Left lung (tissue), 10 donors: ENCODE results near the gene CHCHD6. TPM values are rescaled to one million over a fixed set of nuclear protein-coding genes. Genes with fewer than 3 reads are reported as not detected.

ENCODE experiments used
- ATAC-seq: fragments of 200-7000 bp; cut with Tn5 transposase; one replicate; pipeline ENCODE4 v1.9.1; 2020; ENCODE audit warnings: moderate library complexity
- DNase-seq, 4 donors: peaks; one replicate each; pipeline ENCODE4 v3.0.0-alpha.2; 2013 to 2020
- H3K27ac ChIP-seq, 2 donors: fragments of 200-600 bp; sonication (generic) in 1 of 2; one replicate each; pipeline versions ENCODE4 v1.5.0 to v1.8.0; 2020 to 2021
- H3K27me3 ChIP-seq, 2 donors: fragments of 200-600 bp; sonication (generic) in 1 of 2; one replicate each; pipeline versions ENCODE4 v1.5.0 to v1.8.0; 2020 to 2021
- H3K36me3 ChIP-seq, 2 donors: fragments of 200-600 bp; sonication (generic) in 1 of 2; one replicate each; pipeline versions ENCODE4 v1.5.0 to v1.8.0; 2020 to 2021
- H3K4me1 ChIP-seq, 2 donors: fragments of 200-600 bp; one replicate each; pipeline ENCODE4 v1.8.0; 2021
- H3K4me3 ChIP-seq, 2 donors: fragments of 200-600 bp; sonication (generic) in 1 of 2; one replicate each; pipeline versions ENCODE4 v1.5.0 to v1.8.0; 2020 to 2021; ENCODE audit warnings: mild to moderate bottlenecking in 1 of 2
- H3K9me3 ChIP-seq, 2 donors: fragments of 200-600 bp; sonication (generic) in 1 of 2; one replicate each; pipeline versions ENCODE4 v1.5.0 to v1.8.0; 2020 to 2021
- CTCF ChIP-seq, 2 donors: fragments of 200-600 bp; sonication (generic) in 1 of 2; IDR thresholded peaks; one replicate each; pipeline versions ENCODE4 v1.5.0 to v1.8.0; 2021; ENCODE audit warnings: antibody characterized with exemption in 2 of 2
- intact Hi-C, 2 donors: fragments of 100-400 bp; cut with DNase I; formaldehyde crosslinking; loops; one replicate each; pipeline versions ENCODE4 v1.11.2 to v1.14.2; 2022
- polyA plus RNA-seq, 6 donors: library from polyadenylated mRNA; unstranded; fragments of 120-200 nt; gene quantifications; one replicate each; pipeline ENCODE4 v1.2.1, GENCODE V29; 2013; ENCODE audit not compliant: insufficient read length in 6 of 6
- total RNA-seq, 2 donors: library from RNA; stranded (reverse); fragmentation: NEBNext Ultra II Directional; extraction: Animal tissue kit (Norgen Biotek cat#: 25700); gene quantifications; one replicate each; pipeline ENCODE4 v1.2.1, GENCODE V29; 2021
- donor health status: DM: no; HTN: yes; CAD: no.
- donor health status: DM: no; HTN: no; CAD: no.

Gene CHCHD6
- total and polyA plus RNA-seq, 8 donors, result 11.8 to 21.1 (median 18.4) TPM

- Histone ChIP-seq H3K4me3 (no peak overlapping the region), H3K36me3 (no peaks in the 10 kb centered on the region), H3K4me1 (peaks cover 10 to 12% of the 10 kb centered on the region in 2 donors), H3K9me3 (no peaks in the 10 kb centered on the region), H3K27me3 (no peaks in the 10 kb centered on the region), H3K27ac (no peak overlapping the region)
- DNase-seq (no peak), ATAC-seq (peak; percentile 6)
- intact Hi-C loops, result loop anchor here in 1 of 2 donors (5.0 to 10.0 kb wide), 2 partner anchors 231 to 713 kb away; partner anchors contain the start of gene PLXNA1
- no peak for TF ChIP-seq CTCF (IDR thresholded peaks at IDR 0.05)
These were observed 47.7 kb downstream of the CHCHD6 start for GRCh38 chr3:126751611-126752302.

DNA sequence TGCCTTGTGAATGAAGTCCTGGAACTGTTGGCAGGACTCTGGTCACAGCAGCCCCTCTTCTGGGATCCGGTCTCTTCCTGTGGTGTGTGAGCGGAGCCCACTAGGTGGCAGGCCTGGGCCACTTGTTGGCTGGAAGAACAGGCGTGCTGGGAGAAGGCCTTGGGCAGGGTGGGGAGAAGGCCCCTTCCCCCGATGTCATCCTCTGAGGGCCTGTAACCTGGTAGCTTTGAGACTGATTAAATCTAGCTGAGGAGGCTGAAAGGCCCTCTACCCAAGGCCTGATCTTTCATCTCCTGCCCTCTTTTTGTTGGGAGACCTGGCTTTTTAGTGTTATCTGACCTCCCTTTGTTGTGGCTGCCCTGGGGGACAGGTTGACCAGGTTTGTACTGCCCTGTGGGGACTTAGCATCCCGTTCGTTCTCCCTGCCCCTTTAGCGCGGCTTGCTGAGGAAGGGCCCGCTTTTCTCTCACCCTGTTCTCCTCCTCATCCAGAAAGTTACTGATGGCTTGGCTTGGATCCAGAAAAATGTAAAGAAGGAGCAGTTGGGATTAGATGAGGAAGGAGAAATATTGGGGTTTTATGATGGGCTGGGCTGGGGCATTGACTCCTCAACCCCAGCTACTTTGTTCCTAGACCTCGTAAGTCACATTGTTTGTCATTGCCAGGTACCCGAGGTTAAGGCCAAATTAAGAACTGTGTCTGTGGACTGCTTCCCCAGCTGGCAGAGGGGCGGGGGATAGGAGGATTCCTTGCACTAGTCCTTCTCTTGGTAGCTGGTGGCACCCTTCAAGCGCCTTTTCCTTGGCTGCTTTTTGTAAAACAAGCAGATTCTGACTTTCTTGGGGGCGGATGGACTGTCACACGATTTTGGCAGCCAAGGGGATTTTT is 48.5 kb downstream of the CHCHD6 start:
- intact Hi-C loops, result loop anchor here in 1 of 2 donors (5.0 to 10.0 kb wide), 2 partner anchors 230 to 712 kb away; partner anchors contain the start of gene PLXNA1
- TF ChIP-seq CTCF (IDR thresholded peaks at IDR 0.05), result peak; percentile 75 to 76
- peak overlapping the region in 1 of 2 donors; percentile 28 for H3K27ac ChIP-seq
- H3K4me1 ChIP-seq, result peaks cover 2 to 8% of the 10 kb centered on the region in 2 donors
- no peaks in the 10 kb centered on the region for H3K27me3 ChIP-seq
- DNase-seq (peak; percentile 73 to 89 (median 82)), ATAC-seq (peak; percentile 88)
- no peak overlapping the region for H3K4me3 ChIP-seq
- no peaks in the 10 kb centered on the region for H3K9me3 ChIP-seq
- no peaks in the 10 kb centered on the region for H3K36me3 ChIP-seq

- TF ChIP-seq CTCF (IDR thresholded peaks at IDR 0.05), result no peak
- Histone ChIP-seq H3K9me3 (no peaks in the 10 kb centered on the region), H3K4me1 (peaks cover 0 to 6% of the 10 kb centered on the region in 2 donors), H3K36me3 (no peaks in the 10 kb centered on the region), H3K27me3 (no peaks in the 10 kb centered on the region), H3K27ac (peak overlapping the region in 1 of 2 donors; percentile 28), H3K4me3 (no peak overlapping the region)
- peak in 1 of 4 donors; percentile 56 for DNase-seq
- intact Hi-C loops, result loop anchor here in 1 of 2 donors (5.0 to 10.0 kb wide), 2 partner anchors 229 to 711 kb away; partner anchors contain the start of gene PLXNA1
- peak; percentile 80 for ATAC-seq
These were observed 49.4 kb downstream of the CHCHD6 start for GRCh38 chr3:126753191-126754160.

- no peak for ATAC-seq
- Histone ChIP-seq H3K4me3 (no peak overlapping the region), H3K36me3 (no peaks in the 10 kb centered on the region), H3K4me1 (peaks cover 0 to 6% of the 10 kb centered on the region in 2 donors), H3K27me3 (no peaks in the 10 kb centered on the region), H3K9me3 (no peaks in the 10 kb centered on the region), H3K27ac (no peak overlapping the region)
- TF ChIP-seq CTCF (IDR thresholded peaks at IDR 0.05), result no peak
- no peak for DNase-seq
- intact Hi-C loops, result loop anchor here in 1 of 2 donors (10.0 kb wide), 1 partner anchor 709 kb away; no protein-coding TSS in a partner anchor
These were observed 51.8 kb downstream of the CHCHD6 start for GRCh38 chr3:126755866-126756265.
